Left lung (tissue), 10 donors: ENCODE data around the gene LSG1. TPM values are rescaled to one million over a fixed set of nuclear protein-coding genes. Genes with fewer than 3 reads are reported as not detected.

Experiments
- ATAC-seq: fragments of 200-7000 bp; cut with Tn5 transposase; one replicate; pipeline ENCODE4 v1.9.1; 2020; ENCODE audit warnings: moderate library complexity
- DNase-seq, 4 donors: peaks; one replicate each; pipeline ENCODE4 v3.0.0-alpha.2; 2013 to 2020
- H3K27ac ChIP-seq, 2 donors: fragments of 200-600 bp; sonication (generic) in 1 of 2; one replicate each; pipeline versions ENCODE4 v1.5.0 to v1.8.0; 2020 to 2021
- H3K27me3 ChIP-seq, 2 donors: fragments of 200-600 bp; sonication (generic) in 1 of 2; one replicate each; pipeline versions ENCODE4 v1.5.0 to v1.8.0; 2020 to 2021
- H3K36me3 ChIP-seq, 2 donors: fragments of 200-600 bp; sonication (generic) in 1 of 2; one replicate each; pipeline versions ENCODE4 v1.5.0 to v1.8.0; 2020 to 2021
- H3K4me1 ChIP-seq, 2 donors: fragments of 200-600 bp; one replicate each; pipeline ENCODE4 v1.8.0; 2021
- H3K4me3 ChIP-seq, 2 donors: fragments of 200-600 bp; sonication (generic) in 1 of 2; one replicate each; pipeline versions ENCODE4 v1.5.0 to v1.8.0; 2020 to 2021; ENCODE audit warnings: mild to moderate bottlenecking in 1 of 2
- H3K9me3 ChIP-seq, 2 donors: fragments of 200-600 bp; sonication (generic) in 1 of 2; one replicate each; pipeline versions ENCODE4 v1.5.0 to v1.8.0; 2020 to 2021
- CTCF ChIP-seq, 2 donors: fragments of 200-600 bp; sonication (generic) in 1 of 2; IDR thresholded peaks; one replicate each; pipeline versions ENCODE4 v1.5.0 to v1.8.0; 2021; ENCODE audit warnings: antibody characterized with exemption in 2 of 2
- intact Hi-C, 2 donors: fragments of 100-400 bp; cut with DNase I; formaldehyde crosslinking; loops; one replicate each; pipeline versions ENCODE4 v1.11.2 to v1.14.2; 2022
- polyA plus RNA-seq, 6 donors: library from polyadenylated mRNA; unstranded; fragments of 120-200 nt; gene quantifications; one replicate each; pipeline ENCODE4 v1.2.1, GENCODE V29; 2013; ENCODE audit not compliant: insufficient read length in 6 of 6
- total RNA-seq, 2 donors: library from RNA; stranded (reverse); fragmentation: NEBNext Ultra II Directional; extraction: Animal tissue kit (Norgen Biotek cat#: 25700); gene quantifications; one replicate each; pipeline ENCODE4 v1.2.1, GENCODE V29; 2021
- donor health status: DM: no; HTN: yes; CAD: no.
- donor health status: DM: no; HTN: no; CAD: no.

The LSG1 gene
- total and polyA plus RNA-seq, 8 donors, result 18.2 to 74.0 (median 46.9) TPM

GRCh38 chr3:194691481-194692283 lies 19.7 kb upstream of the LSG1 start:
- H3K27me3 ChIP-seq, result peaks cover 0 to 16% of the 10 kb centered on the region in 2 donors
- no peak overlapping the region for H3K4me3 ChIP-seq
- no peak for ATAC-seq
- H3K36me3 ChIP-seq, result no peaks in the 10 kb centered on the region
- no peaks in the 10 kb centered on the region for H3K9me3 ChIP-seq
- intact Hi-C loops, result no loop called here
- H3K27ac ChIP-seq, result no peak overlapping the region
- DNase-seq, result no peak
- TF ChIP-seq CTCF (IDR thresholded peaks at IDR 0.05), result no peak
- peaks cover 14 to 32% of the 10 kb centered on the region in 2 donors for H3K4me1 ChIP-seq

GRCh38 chr3:194690501-194691372 lies 18.7 kb upstream of the LSG1 start:
- Histone ChIP-seq H3K4me3 (no peak overlapping the region), H3K27ac (no peak overlapping the region), H3K27me3 (peaks cover 0 to 26% of the 10 kb centered on the region in 2 donors), H3K9me3 (no peaks in the 10 kb centered on the region), H3K4me1 (peaks cover 20 to 41% of the 10 kb centered on the region in 2 donors), H3K36me3 (no peaks in the 10 kb centered on the region)
- intact Hi-C loops, result no loop called here
- no peak for DNase-seq
- TF ChIP-seq CTCF (IDR thresholded peaks at IDR 0.05), result no peak
- no peak for ATAC-seq

GRCh38 chr3:194689493-194689944 lies 17.5 kb upstream of the LSG1 start:
- Histone ChIP-seq H3K4me1 (peaks cover 24 to 47% of the 10 kb centered on the region in 2 donors), H3K4me3 (no peak overlapping the region), H3K27ac (peak overlapping the region in 1 of 2 donors; percentile 39), H3K27me3 (peaks cover 0 to 28% of the 10 kb centered on the region in 2 donors), H3K36me3 (no peaks in the 10 kb centered on the region), H3K9me3 (no peaks in the 10 kb centered on the region)
- DNase-seq, result peak in 2 of 4 donors; percentile 88 to 92
- intact Hi-C loops, result loop anchor here in 1 of 2 donors (5.0 kb wide), 1 partner anchor 418 kb away; no protein-coding TSS in a partner anchor
- no peak for ATAC-seq
- TF ChIP-seq CTCF (IDR thresholded peaks at IDR 0.05), result no peak

GRCh38 chr3:194688946-194689345 lies 17.0 kb upstream of the LSG1 start:
- H3K36me3 ChIP-seq, result no peaks in the 10 kb centered on the region
- DNase-seq (no peak), ATAC-seq (no peak)
- intact Hi-C loops, result loop anchor here in 1 of 2 donors (5.0 kb wide), 1 partner anchor 418 kb away; no protein-coding TSS in a partner anchor
- H3K4me1 ChIP-seq, result peaks cover 24 to 47% of the 10 kb centered on the region in 2 donors
- no peak for TF ChIP-seq CTCF (IDR thresholded peaks at IDR 0.05)
- H3K9me3 ChIP-seq, result no peaks in the 10 kb centered on the region
- H3K27me3 ChIP-seq, result peaks cover 0 to 28% of the 10 kb centered on the region in 2 donors
- peak overlapping the region; percentile 39 to 44 for H3K27ac ChIP-seq
- H3K4me3 ChIP-seq, result peak overlapping the region in 1 of 2 donors; percentile 66
